Measurements from ENCODE around the gene IKZF4.

The IKZF4 gene

DNA sequence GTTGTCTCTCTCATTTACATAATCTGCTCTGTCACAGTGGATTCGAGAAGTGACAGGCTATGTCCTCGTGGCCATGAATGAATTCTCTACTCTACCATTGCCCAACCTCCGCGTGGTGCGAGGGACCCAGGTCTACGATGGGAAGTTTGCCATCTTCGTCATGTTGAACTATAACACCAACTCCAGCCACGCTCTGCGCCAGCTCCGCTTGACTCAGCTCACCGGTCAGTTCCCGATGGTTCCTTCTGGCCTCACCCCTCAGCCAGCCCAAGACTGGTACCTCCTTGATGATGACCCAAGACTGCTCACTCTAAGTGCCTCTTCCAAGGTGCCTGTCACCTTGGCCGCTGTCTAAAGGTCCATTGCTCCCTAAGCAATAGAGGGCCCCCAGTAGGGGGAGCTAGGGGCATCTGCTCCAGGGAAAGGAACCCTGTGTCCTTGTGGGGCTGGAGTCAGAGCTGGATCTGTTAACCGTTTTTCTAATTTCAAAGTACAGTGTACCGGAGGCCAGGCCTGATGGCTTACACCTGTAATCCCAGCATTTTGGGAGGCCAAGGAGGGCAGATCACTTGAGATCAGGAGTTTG lies 64.2 kb downstream of the IKZF4 start:
- DNase-seq: no peak

GRCh38 chr12:56086096-56086495 lies 65.3 kb downstream of the IKZF4 start:
- no peak for DNase-seq

DNA sequence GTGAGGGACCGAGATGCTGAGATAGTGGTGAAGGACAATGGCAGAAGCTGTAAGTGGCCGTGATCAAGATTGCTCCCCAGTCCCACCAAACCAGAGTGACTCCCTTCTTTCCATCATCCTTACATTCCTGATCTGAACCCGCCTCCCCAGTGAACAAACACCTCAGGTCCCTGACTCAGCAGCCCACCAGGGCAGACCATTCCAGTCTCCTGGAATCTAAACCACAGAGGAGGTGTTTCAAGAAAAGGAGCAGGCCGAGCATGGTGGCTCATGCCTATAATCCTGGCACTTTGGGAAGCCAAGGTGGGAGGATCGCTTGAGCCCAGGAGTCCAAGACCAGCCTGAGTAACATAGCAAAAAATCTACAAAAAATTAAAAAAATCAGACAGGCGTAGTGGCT lies 65.8 kb downstream of the IKZF4 start:
- no peak for DNase-seq

GRCh38 chr12:56087220-56087619 lies 66.4 kb downstream of the IKZF4 start:
- DNase-seq: no peak
